COLO829 (cell line): ENCODE data around the gene CHCHD3.

Experiments used
- DNase-seq: peaks from one replicate; pipeline ENCODE4 v3.0.0; 2012; ENCODE audit warnings: low spot score

Gene CHCHD3

GRCh38 chr7:132739271-132739955 is 342.5 kb downstream of the CHCHD3 start:
- DNase-seq = peak; percentile 89

GRCh38 chr7:132738254-132738653 is 343.6 kb downstream of the CHCHD3 start:
- peak; percentile 83 for DNase-seq

GRCh38 chr7:132735476-132735875 is 346.4 kb downstream of the CHCHD3 start:
- DNase-seq = no peak
